Neural cell (in vitro differentiated cells): ENCODE results near the gene MMP3.

Experiments
- EP300 ChIP-seq: fragments of 450-650 bp; conservative IDR thresholded peaks from 2 replicates; pipeline ENCODE4 v1.6.1; 2014; ENCODE audit warnings: antibody characterized with exemption, mild to moderate bottlenecking, moderate library complexity; ENCODE audit not compliant: poor library complexity, severe bottlenecking
- TF ChIP-seq, protein P1 (sequence below): fragments of 450-650 bp; IDR thresholded peaks from 2 replicates; pipeline ENCODE4 v1.5.1; 2014; ENCODE audit warnings: antibody characterized with exemption, mild to moderate bottlenecking, moderate library complexity; ENCODE audit not compliant: poor library complexity, severe bottlenecking
- TF ChIP-seq, protein P2 (sequence below): IDR thresholded peaks from 2 replicates; pipeline ENCODE4 v1.6.1; 2012; ENCODE audit warnings: borderline replicate concordance

DNA sequence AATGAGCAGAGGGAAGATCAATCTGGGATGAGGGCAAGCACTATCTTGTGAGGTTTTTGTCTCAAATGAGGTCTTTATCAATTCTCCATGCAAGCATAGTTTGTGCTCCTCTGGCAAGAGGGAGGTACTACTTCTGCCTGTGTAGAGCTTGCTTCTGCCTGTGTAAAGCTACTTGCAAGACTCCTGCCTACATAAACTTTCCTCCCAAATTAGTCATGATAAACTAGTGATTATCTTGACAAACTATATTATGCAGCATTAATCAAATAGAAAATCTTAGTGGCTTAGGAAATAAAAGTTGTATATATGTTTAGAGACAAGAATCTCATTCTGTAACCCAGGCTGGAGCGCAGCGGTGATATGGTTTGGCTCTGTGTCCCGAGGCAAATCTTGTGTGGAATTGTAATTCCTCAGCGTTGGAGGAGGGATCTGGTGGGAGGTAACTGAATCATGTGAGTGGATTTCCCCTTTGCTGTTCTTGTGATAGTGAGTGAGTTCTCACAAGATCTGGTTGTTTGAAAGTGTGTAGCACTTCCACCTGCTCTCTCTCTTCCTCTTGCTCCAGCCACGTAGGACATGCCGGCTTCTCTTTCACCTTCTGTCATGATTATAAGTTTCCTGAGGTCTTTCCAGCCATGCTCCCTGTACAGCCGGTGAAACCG is 54.9 kb downstream of the MMP3 start:
- TF ChIP-seq, protein P1, sequence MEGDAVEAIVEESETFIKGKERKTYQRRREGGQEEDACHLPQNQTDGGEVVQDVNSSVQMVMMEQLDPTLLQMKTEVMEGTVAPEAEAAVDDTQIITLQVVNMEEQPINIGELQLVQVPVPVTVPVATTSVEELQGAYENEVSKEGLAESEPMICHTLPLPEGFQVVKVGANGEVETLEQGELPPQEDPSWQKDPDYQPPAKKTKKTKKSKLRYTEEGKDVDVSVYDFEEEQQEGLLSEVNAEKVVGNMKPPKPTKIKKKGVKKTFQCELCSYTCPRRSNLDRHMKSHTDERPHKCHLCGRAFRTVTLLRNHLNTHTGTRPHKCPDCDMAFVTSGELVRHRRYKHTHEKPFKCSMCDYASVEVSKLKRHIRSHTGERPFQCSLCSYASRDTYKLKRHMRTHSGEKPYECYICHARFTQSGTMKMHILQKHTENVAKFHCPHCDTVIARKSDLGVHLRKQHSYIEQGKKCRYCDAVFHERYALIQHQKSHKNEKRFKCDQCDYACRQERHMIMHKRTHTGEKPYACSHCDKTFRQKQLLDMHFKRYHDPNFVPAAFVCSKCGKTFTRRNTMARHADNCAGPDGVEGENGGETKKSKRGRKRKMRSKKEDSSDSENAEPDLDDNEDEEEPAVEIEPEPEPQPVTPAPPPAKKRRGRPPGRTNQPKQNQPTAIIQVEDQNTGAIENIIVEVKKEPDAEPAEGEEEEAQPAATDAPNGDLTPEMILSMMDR: no peak
- TF ChIP-seq, protein P2, sequence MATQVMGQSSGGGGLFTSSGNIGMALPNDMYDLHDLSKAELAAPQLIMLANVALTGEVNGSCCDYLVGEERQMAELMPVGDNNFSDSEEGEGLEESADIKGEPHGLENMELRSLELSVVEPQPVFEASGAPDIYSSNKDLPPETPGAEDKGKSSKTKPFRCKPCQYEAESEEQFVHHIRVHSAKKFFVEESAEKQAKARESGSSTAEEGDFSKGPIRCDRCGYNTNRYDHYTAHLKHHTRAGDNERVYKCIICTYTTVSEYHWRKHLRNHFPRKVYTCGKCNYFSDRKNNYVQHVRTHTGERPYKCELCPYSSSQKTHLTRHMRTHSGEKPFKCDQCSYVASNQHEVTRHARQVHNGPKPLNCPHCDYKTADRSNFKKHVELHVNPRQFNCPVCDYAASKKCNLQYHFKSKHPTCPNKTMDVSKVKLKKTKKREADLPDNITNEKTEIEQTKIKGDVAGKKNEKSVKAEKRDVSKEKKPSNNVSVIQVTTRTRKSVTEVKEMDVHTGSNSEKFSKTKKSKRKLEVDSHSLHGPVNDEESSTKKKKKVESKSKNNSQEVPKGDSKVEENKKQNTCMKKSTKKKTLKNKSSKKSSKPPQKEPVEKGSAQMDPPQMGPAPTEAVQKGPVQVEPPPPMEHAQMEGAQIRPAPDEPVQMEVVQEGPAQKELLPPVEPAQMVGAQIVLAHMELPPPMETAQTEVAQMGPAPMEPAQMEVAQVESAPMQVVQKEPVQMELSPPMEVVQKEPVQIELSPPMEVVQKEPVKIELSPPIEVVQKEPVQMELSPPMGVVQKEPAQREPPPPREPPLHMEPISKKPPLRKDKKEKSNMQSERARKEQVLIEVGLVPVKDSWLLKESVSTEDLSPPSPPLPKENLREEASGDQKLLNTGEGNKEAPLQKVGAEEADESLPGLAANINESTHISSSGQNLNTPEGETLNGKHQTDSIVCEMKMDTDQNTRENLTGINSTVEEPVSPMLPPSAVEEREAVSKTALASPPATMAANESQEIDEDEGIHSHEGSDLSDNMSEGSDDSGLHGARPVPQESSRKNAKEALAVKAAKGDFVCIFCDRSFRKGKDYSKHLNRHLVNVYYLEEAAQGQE: no peak
- TF ChIP-seq EP300: no peak
